Fibroblast of skin of scalp (primary cell): ENCODE data around the gene CLNK.

Experiments used
- DNase-seq: peaks from one replicate; pipeline ENCODE4 v3.0.0-alpha.2; 2013

Gene CLNK

GRCh38 chr4:10701702-10702460 is 17.3 kb upstream of the CLNK start:
- peak; percentile 28 for DNase-seq

DNA sequence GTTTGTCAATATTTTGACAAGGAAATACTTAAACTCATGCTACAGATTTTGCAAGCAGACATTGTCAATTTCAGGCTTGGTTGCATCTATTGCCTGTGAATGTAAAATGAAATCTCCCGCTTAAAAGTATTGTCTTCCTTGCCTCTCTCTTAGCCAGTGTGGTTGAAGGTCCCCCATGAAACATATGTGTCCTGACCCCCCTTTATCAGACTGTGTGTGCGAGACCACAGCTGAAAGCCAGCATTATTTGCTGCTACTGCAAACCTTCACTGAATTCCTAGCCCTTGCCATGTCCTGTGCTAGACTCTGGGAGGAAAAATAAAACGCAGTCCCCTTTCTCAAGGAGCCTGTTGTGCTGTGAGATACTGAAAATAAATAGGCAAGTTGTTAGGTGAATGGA is 16.6 kb upstream of the CLNK start:
- DNase-seq: no peak

DNA sequence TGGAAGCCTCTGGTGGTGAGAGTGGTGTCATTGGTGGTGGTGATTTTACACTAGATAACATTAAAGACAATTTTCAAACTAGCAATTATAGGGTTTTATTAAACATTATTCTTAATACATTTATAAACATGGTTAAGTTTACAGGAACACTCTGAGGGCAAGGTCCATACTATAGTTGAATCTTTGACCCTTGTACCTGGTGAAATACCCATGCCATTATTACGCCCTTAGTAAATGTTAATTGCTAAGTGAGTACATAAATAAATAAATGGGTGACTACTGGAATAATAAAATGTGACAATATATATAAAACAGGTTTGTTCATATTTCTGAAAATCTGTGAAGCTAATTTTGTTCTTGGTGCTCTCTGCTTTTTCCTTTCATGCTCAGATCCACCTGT is 13.6 kb upstream of the CLNK start:
- no peak for DNase-seq

GRCh38 chr4:10697086-10697485 is 12.5 kb upstream of the CLNK start:
- no peak for DNase-seq

DNA sequence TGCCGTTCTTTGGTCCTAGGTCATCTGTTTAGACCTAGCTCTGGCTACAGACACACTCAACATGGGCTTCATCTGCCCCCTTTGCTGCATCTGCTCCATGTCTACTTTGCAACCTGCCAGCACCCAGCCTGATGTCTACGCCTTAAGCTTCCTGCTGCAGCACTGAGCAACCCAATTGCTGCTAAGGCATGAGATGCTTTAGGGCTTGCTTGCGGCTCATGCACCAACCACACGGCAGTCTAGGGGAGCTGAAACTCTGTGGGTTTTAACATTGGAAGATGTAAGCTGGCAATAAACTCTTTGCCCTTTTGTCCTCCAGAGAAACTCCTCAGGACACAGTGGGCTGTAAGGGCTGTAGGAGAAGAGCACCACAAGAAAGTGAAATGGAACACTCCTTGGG is 11.7 kb upstream of the CLNK start:
- no peak for DNase-seq

- DNase-seq: no peak
These were observed 10.3 kb upstream of the CLNK start for GRCh38 chr4:10694828-10695209.

DNA sequence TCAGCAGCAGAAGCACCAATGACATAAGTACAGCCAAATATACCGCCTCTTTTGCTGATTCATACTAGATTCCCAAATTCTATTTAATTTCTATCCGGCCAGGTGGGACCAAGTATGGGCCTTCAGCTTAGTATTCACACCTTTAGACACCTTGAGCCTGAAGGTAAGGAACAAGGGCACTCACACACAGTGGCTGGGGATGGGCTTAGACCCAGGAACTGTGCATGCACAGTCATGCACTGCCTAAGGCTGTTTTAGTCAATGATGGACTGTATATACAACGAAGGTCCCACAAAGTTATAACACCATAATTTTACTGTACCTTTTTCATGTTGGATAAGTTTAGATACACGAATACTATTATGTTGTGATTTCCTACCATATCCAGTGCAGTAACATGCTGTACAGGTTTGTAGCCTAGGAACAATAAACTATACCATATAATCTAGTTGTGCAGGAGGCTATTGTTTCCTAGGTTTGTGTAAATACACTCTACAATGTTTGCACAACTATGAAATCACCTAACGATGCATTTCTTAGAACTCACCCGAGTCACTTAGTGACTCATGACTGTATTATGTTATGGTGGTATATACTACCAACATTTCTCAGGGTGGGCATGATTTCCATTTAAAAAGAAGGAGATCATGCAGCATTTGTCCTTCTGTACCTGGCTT is 9.7 kb upstream of the CLNK start:
- DNase-seq: no peak

GRCh38 chr4:10691651-10692050 is 7.1 kb upstream of the CLNK start:
- no peak for DNase-seq

DNA sequence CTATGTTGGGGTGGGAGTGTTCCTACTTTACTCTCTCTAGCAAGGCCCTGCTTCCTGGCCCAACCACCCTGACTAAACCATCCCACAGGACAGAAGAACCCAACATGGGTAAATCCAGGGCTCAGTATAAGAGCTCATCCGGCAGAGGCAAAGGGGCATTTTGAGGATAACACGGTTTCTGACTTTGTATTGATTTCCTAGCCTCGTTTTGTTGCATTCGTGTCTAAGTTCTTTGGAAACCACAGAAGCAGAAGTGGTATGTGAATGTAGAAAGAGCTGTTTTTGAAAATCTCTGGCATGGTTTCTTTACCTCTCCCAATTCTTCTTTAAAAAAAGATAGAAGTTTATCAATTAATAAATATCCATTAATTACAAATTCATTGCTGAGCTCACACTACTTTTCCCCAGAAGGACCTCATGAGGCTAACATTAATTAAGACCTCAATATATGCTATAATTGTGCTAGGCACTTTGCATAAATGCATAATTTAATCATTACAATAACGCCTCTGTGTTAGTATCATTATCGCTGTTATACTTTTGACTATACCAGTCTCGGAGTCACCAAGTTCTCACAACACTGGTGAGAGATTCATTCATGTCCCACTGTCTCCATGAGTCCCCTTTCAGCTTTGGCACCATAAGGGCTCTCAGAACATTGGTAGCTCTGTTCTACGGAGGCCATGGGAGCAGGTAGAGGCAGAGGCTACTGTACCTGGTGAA is 5.8 kb upstream of the CLNK start:
- no peak for DNase-seq

GRCh38 chr4:10688846-10689245 is 4.3 kb upstream of the CLNK start:
- DNase-seq: no peak

GRCh38 chr4:10688022-10688421 is 3.5 kb upstream of the CLNK start:
- DNase-seq: no peak

DNA sequence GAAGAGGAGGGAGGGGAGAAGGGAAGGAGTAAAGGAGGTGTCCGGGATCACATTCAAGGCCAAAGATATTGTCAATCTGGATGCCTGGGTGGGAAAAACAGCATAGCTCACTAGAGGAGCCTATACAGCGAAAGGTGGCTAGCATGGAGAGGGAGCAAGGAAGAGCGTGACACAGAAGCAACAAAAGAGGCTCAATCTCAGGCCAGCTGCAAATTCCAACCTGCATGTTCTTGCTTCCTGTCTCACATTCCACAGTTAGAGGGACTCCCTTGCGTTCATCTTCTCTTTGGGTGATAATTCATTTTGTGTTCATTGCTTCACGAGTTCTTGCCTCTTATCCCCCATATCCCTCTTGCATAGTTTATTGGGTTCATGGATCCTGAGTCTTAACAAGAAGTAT is 3.0 kb upstream of the CLNK start:
- no peak for DNase-seq

GRCh38 chr4:10682397-10682796 is 2.2 kb downstream of the CLNK start:
- no peak for DNase-seq

- no peak for DNase-seq
These were observed 6.6 kb downstream of the CLNK start for GRCh38 chr4:10677796-10678497.

DNA sequence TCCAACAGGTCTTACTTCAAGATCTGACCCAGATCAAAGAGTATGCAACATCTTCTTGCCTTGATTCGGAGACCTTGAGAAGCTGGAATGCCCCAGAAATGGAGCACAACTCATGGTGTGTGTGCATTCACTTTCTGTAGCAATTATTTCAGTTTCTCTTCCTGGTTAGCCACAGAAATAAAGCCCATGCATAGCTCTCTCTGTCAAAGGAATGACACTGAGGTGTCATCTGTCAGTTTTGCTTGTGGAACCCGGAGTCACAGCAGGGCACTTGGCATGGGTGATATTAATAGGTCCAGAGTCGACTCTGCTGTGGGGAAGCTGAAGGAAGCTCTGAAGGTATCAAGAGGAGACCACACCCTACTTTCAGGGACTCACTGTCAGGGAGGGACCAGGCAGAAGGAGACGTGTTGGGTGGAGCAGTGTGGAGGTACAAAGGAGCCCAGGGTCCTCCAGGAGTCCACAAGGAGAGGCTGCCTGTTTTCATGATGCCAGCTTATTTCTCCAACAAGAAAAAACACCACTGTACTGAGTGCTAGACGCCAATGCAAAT is 10.7 kb downstream of the CLNK start:
- no peak for DNase-seq

DNA sequence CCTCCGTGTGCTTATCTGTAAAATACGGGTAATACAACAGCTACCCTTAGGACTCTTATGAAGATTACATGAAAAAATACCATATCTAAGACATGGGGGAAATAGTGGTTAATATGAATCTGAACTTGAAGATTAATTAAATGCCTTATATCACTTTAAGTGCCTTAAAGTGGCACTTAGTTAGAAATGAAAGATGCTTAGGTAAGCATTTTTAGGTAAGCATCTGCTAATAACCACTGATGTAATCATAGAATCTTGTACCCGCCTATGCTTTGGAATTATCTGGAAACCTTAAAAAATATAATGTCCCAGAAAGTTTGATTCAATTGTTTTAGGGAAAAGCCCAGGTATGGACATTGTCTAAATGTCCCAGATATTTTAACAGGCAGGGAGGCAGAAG is 12.2 kb downstream of the CLNK start:
- DNase-seq: no peak

DNA sequence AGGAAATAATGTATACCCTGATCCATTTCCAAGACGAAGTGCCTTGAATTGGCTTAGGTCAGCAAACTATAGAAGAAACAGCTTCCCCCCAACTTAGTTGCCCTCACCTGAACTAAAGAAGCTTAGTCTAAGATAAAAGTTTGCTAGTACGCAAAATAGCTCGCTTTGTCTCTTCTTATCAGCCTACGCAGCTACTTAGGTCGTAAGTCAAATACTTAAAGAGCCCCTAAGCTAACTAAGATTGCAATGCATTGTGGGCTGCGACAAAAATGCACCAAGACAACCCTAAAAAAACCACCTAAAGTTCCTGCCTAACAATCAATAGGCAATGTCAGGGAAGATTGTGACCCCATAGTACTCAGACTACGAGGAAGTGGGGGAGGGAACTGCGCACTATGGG is 12.8 kb downstream of the CLNK start:
- no peak for DNase-seq

DNA sequence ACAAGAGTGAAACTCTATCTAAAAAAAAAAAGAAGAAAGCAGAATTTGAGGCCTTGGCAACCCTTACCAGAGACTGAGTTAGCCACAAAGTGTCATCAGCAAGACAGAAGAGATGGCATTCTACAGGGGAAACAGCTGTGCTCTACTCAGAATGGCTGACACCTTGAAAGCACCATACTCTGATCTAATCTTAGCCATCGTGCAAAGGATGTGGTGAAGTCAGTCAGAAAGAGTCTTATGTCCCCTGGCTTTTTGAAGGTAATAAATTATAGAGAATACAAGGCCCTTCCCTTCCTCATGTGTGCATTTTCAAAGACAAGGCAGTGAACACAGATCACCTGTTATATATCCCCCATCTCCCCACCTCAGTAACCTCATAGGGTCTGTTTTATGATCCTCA is 13.2 kb downstream of the CLNK start:
- DNase-seq: no peak

- no peak for DNase-seq
These were observed 14.2 kb downstream of the CLNK start for GRCh38 chr4:10670321-10670720.

- DNase-seq: no peak
These were observed 16.8 kb downstream of the CLNK start for GRCh38 chr4:10667701-10668326.

DNA sequence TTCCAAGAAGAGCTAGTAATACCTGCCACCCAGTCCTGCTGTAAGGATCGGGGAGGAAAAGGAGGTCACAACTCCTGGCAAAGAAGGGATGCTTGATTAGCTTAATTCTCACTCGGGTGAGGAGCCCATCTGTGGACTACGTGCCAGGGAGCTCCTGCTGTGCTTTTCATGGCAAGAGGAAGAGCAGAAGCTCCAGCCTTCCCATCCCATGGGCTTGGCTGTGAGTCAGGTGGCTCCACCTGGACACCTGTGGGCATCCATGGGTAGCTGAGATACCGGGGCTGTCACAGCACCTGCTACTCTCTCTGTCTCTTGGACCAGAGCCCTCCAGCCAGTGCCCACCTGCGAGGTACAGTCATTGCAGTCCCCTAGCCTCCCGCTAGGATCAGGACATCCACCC is 18.0 kb downstream of the CLNK start:
- no peak for DNase-seq

DNA sequence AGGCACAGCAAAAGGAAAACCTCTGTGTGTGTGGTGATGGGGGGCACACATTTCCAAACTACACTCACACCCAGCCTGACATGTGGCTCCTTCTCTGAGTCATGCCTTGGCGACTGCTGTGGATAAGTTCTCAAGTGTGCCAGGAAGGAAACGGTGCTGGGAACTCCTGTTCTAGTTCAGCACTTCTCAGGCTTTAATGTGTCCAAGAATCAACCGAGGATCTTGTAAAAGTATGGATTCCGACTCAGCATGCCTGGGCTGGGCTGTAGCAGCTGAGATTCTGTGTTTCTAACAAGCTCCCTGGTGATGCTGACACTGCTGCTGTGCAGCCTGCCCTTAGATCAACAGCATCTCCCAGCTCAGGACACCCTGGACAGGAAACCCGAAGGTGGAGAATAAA is 20.2 kb downstream of the CLNK start:
- peak; percentile 76 for DNase-seq
